Activated T-helper 1 cell treated with anti-CD3 and anti-CD28 coated beads, Interleukin-2, amount 50 U/mL, for 16 hours (primary cell): Measurements from ENCODE around the gene PTGER2.

Experiments
- DNase-seq, 2 donors: peaks; one replicate each; pipeline ENCODE4 v3.0.0-alpha.2; 2020; ENCODE audit warnings: low read depth in 1 of 2, low spot score in 1 of 2

Gene PTGER2

DNA sequence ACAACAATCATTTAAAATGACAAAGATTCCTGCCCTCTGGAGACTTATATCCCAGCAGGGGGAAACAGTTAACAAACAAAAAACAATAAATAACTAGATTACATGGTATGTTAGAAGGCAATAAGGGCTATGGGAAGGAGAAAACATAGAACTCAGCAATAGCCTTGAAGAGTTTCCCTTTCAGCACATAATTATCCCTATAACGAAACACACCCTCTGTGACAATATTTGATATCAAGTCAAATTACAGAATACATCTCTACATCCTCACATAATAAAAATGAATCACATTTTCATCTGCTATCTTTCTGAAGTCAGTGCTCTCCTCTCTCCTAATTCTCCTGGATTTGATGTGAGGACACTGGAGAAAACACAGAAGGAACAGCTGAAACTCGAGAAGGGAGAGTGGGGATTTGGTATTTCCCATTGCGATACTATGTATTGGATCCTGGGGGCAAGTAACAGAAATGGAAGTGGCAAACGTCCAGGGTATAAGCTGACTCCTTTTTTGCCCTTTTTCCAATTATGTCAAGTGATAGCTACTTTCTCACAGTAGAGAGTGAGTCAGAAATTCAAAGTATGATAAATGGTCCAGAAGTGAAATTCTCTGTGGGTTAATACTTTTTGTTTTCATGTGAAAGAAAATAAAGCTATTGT lies 9.7 kb upstream of the PTGER2 start:
- no peak for DNase-seq

DNA sequence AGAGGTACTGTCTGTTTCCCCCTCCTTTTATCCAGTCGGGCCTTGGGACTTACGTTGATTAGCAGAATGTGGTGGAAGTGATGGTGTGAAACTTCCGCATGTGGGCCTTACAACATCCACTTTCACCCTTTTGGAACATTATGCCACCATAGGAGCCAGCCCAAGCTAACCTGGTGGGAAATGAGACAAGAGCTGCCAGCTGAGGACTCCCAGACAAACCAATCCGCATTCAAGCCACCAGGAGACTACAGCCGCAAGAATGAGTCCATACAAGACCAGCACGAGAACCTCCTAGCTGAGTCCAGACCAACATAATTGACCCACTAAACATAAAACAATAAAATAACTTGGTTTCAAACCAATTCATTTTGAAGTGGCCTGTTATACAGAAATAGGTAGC lies 9.1 kb upstream of the PTGER2 start:
- DNase-seq: no peak

DNA sequence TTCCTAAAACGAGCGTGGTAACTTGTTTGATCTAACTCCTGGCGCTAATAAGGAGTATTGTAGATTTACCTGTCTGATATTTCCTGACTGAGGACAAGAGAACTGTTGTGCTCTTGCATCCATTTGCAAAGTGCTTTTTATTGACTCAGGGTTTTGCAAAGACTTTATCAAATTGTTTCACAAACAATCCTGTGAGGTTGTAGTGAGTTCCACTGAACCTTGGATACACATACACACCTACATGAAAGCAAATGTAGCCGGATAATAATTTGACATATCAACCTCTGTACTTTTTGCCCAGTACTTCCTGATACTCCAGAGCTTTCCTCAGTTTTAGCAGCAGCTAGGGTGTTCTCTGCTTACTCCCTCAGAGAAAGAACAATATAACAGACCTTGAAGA lies 6.7 kb upstream of the PTGER2 start:
- no peak for DNase-seq

DNA sequence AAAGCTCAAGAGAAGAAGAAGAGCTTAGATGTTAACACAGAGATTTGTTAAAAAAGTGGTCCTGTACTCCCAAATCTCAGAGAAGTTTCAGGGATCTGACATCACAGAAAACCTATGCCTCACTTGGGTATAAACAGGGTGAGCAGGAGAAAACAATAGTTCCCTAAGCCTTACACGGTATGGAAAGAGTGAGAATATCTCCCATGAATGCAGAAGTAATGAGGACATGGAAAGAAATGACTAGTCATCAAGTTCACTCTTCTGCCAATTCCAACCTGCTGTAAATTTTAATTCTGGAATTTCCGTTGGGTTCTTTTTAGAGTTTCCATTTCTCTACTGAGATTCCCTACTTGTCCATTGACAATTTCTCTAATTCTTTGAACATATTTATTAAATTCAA lies 6.2 kb upstream of the PTGER2 start:
- no peak for DNase-seq

DNA sequence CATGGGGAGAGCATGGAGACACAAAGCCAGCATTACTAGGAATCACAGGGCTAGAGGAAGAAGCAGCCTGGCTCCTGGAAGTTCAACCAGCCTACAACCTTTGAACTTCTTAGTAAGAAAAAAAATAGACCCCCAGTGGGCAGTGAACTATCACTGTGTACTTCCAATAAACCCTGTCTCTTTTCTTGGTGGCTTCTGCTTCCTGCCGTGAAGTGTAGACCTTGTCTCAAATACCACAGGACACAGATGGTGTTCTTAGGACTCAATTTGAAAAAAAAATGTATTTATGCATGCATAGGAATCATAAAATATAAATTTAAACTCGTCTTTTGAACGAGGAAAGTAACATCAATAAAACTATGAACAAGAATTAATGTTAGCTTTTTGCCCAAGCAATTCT lies 3.6 kb upstream of the PTGER2 start:
- no peak for DNase-seq

DNA sequence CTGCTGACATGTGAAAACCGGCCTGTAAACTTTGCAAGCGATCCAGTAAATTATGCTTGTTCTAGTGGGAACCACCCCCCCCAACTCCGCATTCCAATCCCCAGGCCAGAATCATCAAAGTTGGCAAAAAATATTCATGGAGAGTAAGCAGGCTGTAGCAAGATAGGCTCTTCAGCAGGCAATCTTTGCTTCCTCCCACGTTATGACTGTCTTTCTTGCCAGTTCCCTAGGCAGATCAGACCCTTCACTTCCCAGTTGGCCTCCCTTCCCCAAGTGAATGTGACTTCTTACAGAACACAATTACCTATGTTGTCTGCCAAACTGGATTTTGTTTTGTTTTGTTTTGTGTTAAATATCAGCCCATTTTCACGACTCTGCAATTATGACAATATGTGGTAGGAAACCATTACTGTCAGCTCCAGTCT lies 1.2 kb upstream of the PTGER2 start:
- no peak for DNase-seq

DNA sequence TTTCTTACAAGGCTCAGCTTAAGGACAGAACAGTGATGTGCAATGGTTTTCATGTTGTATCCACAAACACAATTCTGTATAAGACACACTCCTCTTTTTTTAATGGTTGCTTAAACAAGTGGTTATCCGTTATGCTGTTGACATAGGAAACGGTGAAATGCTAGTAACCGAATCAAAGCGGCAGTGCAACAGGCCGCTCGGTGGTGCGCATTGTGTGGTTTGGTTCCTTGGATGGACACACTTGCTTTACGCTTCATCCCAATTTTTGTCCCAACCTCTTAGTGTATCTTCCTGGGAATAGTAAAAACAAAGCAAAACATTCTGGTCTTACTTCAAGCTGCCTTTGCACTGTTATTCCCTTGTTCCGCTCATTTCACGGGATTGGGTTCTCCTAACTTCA lies 650 bp upstream of the PTGER2 start:
- DNase-seq: no peak

DNA sequence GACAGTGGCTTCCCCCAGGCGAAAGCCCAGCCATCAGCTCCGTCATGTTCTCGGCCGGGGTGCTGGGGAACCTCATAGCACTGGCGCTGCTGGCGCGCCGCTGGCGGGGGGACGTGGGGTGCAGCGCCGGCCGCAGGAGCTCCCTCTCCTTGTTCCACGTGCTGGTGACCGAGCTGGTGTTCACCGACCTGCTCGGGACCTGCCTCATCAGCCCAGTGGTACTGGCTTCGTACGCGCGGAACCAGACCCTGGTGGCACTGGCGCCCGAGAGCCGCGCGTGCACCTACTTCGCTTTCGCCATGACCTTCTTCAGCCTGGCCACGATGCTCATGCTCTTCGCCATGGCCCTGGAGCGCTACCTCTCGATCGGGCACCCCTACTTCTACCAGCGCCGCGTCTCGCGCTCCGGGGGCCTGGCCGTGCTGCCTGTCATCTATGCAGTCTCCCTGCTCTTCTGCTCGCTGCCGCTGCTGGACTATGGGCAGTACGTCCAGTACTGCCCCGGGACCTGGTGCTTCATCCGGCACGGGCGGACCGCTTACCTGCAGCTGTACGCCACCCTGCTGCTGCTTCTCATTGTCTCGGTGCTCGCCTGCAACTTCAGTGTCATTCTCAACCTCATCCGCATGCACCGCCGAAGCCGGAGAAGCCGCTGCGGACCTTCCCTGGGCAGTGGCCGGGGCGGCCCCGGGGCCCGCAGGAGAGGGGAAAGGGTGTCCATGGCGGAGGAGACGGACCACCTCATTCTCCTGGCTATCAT lies 663 bp downstream of the PTGER2 start:
- peak; percentile 8 to 11 for DNase-seq

DNA sequence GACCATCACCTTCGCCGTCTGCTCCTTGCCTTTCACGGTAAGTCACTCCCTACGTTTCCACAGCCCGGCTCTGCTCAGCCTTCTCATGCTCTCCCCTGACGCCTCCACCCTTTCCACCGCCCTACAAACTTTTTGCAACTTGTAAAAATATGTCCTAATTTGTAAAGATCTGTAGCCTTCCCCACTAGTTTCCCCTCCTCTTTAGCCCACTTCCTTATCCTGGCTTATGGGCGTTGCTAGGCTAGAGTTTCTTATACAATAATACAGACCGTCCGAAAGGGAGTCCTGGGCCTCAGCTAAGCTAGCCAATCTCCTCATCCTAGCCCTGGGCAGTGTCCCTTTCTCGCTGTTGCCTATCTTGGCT lies 1.2 kb downstream of the PTGER2 start:
- DNase-seq: no peak

DNA sequence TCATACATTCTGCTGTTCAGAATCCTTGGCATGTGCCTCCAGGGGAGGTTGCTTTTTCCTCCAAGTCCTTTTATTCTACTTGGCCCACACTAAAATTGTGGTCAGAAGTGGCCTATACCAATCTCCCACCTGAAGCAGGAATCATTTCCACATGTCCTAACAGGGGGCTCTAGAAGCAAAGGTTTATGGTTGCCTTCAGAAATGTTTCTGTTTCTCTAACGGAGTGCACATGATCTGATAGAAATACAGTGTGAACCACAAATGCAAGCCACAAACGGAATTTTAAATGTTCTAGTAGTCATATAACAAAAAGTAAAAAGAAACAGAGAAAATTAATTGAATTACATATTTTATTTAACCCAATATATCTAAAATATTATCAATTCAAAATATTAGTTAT lies 4.0 kb downstream of the PTGER2 start:
- DNase-seq: no peak

DNA sequence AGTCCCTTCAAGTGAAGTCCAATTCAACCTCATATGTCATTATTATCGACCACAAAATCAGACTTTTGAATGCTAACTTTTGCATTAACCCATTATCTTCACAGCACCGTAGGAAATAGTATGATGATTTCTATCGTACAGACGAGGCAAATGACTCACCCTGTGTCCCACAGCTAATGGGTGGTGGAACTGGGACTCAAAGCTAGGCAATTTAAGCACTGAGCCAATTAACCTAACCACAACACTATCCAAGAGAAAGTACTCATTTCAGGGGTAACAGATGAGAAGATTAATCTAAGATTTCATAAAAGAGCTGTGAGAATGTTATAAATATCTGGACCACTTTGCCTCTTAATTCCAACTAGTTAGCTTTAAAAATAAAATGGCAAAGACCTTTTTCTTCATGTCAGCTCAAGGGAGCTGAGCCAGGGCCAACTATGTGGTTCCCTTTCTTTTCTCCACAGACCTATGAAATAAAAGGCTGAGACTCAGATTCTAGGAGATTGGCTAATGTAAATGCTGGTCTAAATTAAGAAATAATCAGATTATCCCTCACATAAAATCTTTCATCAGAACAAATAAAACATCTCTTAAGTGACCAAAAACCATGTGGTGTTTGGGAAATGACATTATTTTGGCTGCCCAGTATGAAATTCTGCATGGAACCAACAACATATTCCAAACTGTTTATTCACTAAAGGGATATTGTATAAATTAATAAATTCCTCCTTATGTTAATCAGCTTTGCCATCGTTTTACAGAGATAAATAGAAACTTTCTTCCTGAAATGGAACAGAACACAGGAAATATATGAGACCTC lies 4.9 kb downstream of the PTGER2 start:
- no peak for DNase-seq

DNA sequence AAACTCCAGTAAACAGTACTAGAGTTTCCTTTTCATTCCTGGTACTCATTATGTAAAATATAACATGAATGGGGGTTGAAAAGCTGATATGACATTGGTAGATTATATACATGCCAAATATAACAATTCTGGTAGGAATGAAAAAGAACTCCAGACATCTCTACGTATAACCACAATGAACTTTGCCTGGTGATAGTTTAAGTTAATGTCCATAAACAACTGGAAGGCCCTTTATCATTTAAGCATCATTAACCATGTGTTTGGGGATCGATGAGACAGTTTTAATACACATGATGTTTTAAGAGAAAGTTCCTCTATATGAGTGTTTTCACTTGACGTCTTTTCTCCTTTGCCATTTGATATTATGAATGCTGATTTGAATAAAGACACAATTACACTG lies 5.8 kb downstream of the PTGER2 start:
- DNase-seq: no peak

DNA sequence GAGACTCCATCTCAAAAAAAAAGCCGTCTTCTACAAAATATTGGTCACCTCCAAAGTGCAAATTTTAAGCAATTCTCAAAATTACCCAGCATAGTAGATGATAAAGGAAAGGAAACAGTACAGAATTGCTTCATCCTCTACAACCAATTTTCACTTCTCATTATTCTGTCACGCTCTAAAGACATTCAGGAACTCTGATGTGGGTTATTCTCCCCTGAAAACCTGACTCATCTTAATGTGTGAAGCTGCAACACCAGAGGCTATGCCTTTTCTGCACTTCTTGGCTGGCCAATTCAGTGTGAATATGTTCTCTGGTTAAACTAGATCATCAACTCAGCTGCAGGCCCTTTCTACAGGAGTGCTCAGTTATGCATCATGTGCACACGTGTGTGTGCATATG lies 11.0 kb downstream of the PTGER2 start:
- DNase-seq: no peak

DNA sequence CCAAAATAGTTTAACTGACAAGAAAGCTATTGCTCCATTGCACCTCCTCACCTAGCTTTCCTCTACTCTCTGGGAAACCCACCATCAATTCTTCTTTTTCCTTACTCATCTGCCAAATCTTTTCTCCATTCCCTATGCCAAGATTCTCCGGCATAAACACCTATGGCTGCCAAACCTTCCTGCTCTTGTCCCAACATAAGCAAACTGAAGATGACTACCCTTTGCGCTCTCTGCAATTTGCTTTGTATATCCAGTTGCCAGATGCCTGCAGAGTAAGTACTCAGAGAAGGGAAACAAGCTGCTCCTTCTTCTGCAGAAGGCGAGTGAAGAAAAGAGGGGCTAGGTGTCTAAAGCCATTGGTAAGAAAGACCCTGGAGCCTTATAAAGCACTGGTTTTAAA lies 11.5 kb downstream of the PTGER2 start:
- DNase-seq: no peak

DNA sequence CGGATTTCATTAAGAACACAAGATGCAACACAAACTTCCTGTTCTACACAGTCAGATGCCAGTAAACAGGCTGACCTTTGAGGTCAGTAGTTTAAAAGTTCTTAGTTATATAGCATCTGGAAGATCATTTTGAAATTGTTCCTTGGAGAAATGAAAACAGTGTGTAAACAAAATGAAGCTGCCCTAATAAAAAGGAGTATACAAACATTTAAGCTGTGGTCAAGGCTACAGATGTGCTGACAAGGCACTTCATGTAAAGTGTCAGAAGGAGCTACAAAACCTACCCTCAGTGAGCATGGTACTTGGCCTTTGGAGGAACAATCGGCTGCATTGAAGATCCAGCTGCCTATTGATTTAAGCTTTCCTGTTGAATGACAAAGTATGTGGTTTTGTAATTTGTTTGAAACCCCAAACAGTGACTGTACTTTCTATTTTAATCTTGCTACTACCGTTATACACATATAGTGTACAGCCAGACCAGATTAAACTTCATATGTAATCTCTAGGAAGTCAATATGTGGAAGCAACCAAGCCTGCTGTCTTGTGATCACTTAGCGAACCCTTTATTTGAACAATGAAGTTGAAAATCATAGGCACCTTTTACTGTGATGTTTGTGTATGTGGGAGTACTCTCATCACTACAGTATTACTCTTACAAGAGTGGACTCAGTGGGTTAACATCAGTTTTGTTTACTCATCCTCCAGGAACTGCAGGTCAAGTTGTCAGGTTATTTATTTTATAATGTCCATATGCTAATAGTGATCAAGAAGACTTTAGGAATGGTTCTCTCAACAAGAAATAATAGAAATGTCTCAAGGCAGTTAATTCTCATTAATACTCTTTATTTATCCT lies 13.5 kb downstream of the PTGER2 start:
- DNase-seq: no peak

DNA sequence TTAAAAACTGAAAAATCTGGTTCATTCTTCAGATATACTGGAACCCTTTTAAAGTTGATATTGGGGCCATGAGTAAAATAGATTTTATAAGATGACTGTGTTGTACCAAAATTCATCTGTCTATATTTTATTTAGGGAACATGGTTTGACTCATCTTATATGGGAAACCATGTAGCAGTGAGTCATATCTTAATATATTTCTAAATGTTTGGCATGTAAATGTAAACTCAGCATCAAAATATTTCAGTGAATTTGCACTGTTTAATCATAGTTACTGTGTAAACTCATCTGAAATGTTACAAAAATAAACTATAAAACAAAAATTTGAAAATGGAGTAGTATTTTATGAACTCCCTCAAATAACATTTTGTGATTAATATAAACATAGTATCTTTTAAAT lies 14.2 kb downstream of the PTGER2 start:
- DNase-seq: no peak

DNA sequence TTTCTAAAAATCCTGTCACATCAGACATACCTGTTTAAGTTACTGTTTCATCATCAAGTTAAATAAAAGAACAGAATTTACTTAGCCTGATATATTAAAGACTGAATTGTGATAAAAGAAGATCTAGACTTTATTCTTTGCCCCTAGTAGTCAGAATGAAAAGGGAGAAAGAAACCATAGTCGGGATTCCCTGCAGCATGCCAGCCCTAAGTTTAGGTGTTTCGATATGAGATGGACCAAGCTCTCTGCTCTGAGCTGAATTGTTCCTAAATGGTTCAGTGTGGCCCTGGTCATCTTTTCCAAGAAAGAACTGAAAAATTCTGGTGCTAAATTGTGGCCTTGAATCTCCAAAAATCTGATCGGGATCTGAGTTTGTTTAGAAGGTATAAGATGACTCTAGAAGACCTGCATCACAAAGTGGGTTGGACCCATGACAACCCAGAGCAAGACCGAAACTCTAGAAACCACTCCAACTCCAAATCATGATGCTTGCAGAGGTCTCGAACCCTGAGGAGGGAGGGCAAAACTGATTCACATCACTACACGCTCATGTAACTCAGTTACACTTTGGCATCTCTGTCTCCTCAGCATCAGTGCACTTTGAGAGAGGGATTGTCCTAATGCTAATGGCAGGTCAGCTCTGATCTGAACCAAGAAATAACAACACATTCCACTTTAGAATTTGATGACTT lies 15.7 kb downstream of the PTGER2 start:
- DNase-seq: no peak

DNA sequence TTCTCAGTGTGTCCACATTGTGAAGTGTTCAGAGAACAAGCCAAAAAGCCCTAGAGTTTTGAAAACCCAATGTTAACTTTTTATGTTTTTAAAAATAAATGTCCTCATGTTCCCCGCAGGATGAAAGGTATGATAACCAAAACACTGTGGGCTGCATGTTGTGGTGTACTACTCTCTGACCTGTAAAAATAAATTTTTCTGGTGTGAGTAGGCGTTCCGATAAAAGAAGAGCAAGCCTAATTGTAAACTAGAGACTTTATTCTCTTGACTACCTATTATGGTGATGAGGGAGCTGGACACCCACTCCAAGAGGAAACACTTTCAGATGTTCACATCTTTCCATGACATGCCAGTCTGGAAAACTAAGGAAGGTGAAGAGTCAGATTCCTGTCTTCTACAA lies 18.2 kb downstream of the PTGER2 start:
- DNase-seq: no peak

DNA sequence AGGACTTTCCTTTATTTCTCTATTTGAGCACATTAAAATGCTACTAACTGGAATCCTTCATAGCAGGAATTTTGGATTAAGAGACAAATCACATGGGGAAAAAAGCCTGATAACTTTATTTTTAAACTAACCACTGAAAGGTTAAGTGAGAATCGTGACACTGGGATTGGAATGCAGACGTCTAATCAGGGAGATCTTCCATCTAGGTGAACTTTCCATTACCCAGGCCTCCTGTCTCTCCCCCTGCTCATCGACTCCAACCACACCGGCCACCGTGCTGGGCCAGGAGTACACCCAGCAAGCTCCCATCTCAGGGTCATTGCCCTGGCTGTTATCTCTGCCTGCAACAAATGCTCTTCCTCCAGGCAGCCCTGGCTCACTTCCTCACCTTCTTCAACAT lies 19.0 kb downstream of the PTGER2 start:
- no peak for DNase-seq

DNA sequence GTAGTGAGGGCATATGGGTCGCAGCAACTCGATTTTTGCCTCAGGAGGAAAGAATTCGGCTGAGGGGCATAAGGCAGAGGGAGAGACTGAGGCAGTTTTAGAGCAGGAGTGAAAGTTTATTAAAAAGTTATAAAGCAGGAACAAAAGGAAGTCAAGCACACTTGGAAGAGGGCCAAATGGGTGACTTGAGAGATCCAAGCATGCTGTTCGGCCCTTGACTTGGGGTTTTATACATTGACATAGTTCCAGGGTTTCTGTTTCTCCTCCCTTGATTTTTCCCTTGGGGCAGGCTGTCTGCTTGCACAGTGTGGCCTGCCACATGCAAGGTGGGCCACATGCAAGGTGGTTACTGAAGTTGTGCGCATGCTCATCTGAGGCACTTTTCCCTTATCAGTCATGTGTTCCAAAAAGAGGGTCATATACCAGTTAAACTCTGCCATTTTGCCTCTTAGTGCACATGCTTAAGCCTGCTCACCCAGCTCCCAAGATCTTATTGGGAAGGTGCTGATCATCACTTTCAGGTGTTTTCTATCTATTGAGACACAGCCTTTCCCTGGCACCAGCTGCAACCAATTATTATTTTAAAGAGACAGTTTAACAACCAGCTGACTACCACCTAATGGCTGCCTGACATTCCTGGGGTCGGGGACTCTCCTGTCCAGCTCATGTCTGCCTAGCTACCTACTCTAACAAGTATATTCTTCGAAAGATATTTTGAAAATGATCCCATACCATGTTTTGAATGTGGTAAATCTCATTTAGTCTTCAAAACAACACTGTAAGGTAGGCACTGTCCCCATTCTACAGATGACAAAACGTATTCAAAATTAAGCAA lies 19.9 kb downstream of the PTGER2 start:
- DNase-seq: no peak
